Activated CD4-positive, alpha-beta T cell treated with anti-CD3 and anti-CD28 coated beads, Interleukin-10, Interleukin-2, amounts not matched to agents 100 ng/mL and 50 ng/mL, durations not matched to agents 16 hours and 8 hours (primary cell): Measurements from ENCODE around the gene RASGEF1C.
A peak's percentile ranks its signal among the peaks of the same experiment; 100 is the strongest.
"Not testable (repeated sequence)": the region's sequence is repeated elsewhere in the genome, so short reads cannot be mapped to it uniquely, and the experiment has no call there.

Experiments
- DNase-seq: peaks from one replicate; pipeline ENCODE4 v3.0.0-alpha.2; 2020

RASGEF1C gene

DNA sequence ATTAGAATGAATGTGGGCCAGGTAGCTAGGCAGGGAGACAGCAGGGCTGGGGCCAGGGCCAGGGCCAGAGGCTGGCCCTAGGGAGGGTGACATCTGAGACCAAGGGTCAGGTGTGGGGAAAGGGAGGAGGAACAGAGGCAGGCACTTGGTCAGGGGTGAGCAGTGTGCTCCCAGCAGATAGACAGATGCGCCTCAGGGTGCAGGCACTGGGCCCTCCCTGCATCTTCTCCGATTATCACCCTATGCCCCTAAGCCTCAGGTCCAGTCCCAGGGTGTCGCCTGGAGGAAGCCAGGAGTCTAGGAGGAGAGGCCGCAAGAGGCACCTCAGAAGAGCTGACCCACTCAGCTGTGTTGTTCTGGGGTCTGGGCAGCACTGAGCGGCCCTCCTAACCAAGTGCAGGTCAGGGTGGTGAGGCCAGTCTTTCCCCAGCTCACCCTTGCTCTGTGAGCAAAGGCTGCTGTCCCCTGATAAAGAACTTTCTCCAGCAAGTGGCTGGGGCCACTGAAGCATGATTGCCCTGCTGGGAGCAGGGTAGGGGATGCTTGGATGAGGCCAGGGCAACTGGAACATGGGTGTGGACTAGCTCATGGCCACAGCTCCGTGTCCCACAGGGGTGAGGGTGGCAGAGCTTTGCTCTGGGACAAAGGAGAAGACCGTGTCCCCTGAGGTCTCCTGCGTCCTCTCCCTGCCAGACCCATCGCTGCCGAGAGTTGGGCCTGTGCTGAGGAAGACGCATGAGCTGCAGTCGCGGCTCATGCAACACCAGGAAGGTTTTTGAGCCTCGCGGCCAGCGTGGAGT is 2.1 kb upstream of the RASGEF1C start:
- no peak for DNase-seq

DNA sequence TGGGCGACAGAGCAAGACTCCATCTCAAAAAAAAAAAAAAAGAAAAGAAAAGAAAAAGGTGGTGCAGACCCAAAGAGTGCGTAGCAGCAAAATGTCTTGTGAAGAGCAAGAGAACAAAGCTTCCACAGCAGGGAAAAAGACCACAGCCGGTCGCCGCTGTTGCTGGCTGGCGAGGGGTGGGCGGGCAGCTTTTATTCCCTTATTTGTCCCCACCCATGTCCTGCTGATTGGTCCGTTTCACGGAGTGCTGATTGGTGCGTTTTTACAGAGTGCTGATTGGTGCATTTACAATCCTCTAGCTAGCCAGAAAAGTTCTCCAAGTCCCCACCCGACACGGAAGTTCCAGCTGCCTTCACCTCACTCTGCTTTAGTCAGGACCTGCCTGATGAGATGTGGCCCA is 1.1 kb upstream of the RASGEF1C start:
- not testable (repeated sequence) for DNase-seq

DNA sequence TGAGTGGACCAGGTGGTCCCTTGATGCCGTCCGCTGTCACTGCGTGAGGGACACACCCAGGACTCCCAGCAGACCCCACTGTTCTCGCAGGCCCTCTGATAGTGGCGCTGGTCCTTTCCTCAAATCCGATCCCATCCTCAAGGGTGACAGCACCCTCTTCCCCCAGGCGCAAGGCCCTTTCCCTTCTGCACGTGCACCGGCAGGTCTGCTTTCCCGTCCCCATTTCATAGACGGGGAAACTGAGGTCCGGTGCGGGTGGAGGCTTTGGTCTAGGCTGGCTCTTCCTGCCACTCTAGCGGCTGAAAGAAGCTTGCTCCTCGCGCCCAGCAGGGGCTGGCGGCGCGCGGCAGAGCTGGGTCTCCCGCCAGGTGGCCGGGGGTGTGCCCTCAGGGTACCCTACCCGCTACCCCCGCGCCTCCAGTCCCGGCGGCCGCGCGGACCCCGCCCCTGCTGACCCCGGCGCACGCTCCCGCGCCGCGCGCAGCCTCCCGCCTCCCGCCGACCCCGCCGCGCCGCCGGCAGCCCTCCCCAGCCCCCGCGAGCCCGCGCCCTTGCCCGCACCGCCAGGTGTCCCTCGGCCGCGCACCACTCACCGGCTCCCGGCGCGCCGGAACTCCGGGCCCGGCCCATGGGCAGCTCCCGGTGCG is 453 bp downstream of the RASGEF1C start:
- peak; percentile 7 for DNase-seq

DNA sequence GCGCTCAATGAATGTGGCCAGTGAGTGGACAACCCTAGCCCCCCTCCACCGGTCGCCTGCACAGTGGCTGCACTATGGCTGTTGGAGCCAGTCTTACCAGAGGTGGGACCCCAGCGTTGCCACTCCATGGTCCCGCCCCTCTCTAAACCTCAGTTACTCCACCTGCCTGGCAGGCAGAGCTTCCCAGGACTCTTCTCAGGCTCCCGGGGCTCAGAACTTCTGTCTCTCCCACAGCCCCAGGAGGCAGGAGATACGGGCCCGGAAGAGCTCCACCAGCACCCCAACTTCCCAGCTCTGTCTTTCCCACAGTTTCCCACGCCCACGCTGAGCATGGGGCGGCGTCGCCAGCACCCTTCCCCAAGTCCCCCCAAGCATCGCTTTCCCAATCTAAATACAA is 975 bp downstream of the RASGEF1C start:
- DNase-seq, result no peak

DNA sequence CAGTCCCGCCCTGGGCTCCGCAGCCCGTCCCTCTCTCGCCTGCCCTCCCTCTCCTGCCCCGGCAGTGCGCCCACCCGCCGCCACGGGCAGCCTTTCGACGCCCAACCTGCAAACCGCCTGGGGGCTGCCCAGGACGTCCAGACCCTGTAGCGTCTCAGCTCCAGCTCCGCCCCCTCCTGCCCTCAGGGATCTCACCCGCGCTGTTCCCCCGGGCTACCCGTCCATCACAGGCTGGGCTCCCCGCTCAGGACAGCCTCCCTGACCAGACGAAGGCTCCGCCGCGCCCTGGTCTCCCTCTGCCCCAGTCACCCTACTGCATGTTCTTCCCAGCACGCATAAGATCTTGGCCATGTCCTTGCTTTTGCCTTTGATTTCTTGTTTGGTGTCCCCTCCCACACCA is 1.4 kb downstream of the RASGEF1C start:
- DNase-seq, result no peak

DNA sequence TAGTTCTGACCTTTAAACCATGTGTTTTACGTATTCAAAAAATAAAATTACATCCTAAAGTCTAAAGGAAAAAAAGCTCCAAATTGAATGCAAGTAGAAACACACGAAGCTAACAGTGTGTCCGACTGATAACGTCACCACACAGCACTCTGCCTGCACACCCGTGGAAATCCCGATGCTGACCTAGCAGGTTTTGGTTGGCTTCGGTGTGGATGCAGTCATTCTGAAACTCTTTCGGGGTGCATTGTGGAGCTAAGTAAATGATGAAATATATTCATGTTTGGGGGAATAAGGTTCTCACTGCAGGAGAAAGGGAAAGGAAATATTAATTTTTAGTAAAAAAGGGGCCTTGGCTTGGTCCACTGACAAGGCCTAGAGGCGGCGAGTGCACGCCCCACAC is 2.0 kb downstream of the RASGEF1C start:
- peak; percentile 38 for DNase-seq

DNA sequence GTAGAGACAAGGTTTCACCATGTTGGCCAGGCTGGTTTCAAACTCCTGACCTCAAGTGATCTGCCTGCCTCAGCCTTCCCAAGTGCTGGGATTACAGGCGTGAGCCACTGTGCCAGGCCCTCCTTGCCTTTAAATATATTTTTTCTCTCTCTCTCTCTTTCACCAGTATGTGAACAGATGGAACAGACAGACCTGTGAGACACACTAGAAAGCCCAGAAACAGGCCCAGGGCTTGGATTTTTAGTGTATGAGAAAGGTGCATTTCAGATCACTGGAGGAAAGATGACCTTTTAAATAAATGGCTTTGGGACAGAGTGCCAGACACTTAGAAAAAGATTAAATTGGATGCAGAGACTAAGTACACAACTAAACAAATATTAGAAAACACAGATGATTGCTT is 3.1 kb downstream of the RASGEF1C start:
- no peak for DNase-seq

DNA sequence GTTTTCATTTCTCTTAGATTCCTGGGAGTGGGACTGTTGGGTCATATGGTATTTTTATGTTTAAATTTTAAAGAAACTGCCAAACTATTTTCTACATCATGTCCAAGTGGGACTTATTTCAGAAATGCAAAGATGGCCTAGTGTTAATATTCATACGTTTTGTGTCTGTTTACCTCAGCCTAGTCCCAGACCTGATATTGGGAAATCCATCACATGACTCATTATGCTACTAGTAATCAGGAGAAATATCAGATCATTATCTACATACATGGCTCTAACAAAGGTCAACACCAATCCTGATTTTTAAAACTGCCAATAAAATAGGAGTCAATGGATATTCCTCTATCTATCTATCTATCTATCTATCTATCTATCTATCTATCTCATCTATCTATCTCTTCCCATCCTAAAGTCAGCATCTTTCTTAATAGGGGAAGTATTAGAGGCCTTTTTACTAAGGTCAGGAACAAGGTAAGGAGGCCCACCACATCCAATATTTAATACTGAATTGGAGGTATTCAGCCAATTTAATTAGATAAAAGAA is 4.7 kb downstream of the RASGEF1C start:
- DNase-seq, result no peak

DNA sequence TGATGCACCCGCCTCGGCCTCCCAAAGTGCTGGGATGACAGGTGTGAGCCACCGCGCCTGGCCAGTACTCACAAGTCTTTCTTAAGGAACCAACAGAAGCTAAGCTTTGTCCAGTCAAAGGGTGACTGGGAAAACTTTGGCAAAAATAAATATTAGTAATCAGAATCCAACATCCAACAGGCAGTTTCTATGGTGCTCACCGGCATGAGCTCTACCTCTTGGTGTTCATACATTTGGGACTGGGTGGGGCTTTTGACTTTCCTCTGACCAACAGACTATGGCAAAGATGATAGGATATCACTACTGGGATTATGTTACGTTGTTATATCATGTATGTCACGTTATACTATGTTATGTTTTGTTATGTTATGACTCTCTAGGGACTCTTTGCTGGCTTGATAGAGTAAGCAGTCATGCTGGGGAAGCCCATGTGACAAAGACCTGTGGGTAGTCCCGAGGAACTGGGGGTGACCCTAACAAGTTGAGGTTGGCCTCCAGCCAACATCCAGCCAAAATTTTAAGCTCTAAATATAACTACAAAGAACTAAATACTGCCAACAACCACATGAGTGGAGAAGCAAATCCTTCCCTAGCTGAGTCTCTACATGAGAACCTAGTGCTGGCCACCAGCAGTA is 6.0 kb downstream of the RASGEF1C start:
- DNase-seq, result no peak

DNA sequence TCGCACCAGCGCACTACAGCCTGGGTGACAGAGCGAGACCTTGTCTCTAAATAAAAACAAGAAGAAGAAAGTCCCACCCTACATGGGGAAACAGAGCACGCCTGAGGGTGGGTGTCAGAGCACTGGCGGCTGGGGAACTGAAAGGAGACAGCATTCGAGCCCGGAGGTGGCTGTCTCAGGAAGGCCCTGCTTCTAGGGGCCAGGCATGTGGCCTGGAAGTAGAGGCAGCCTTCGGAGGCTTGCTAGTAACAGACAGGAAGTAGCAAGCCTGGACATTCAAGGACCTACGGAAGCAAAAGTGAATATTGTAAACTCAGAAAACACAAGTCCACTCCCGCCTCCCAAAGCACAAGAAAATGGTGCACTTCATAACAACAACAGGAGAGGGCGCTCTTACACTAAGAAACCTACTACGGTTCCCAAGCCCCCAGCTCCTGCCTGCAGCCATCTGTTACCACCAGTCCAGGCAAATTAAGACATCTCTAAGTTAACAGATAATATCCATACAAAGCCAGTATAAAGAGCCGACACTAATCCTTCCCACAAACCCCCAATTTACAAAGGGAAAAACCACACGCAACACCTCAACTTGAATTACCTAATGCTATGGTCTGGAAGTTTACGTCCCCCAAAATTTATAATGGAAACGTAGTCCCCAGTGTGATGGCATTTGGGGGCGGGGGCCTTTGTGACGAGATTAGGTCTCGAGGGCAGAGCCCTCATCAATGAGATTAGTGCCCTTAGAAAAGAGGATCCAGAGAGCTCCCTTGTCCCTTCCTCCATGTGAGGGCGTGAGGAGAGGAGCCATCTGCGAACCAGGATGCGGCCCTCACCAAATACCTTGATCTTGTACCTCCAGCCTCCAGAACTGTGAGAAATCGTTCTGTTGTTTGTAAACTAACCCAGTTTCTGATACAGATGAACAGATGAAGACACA is 7.7 kb downstream of the RASGEF1C start:
- DNase-seq, result no peak

DNA sequence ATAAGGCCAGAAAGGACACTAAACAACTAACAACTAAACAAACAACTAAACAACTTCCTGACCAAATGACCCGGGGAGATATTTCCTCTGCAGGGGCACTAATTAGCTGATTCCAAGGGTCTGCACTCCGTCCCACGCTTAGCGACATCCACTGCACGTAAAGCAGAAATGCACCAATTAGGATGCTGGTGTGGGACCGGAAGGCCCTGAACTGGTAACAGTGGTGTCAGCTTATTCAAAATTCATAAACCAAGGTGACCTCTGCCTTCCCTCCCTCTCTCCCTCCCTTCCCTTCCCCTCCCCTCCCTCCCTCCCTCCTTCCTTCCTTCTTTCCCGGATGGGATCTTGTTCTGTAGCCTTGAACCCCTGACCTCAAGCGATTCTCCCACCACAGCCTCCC is 9.6 kb downstream of the RASGEF1C start:
- no peak for DNase-seq

DNA sequence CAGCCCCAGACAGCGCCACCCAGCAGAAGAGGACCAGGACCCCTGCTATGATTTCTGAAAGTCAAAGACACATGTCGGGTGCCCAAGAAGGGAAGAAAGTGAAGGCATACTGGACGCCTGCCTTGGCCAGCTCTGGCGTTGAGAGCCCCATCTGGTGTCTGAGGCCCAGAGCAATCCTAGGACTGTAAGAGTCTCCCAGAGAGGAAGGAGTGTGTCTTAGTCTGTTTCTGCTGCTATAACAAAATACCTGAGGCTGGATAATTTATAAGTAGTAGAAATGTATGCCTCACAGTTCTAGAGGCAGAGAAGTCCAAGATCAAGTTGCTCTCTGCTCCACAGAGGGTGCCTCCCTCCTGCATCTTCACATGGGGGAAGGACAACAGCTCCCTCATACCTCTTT is 10.8 kb downstream of the RASGEF1C start:
- no peak for DNase-seq

DNA sequence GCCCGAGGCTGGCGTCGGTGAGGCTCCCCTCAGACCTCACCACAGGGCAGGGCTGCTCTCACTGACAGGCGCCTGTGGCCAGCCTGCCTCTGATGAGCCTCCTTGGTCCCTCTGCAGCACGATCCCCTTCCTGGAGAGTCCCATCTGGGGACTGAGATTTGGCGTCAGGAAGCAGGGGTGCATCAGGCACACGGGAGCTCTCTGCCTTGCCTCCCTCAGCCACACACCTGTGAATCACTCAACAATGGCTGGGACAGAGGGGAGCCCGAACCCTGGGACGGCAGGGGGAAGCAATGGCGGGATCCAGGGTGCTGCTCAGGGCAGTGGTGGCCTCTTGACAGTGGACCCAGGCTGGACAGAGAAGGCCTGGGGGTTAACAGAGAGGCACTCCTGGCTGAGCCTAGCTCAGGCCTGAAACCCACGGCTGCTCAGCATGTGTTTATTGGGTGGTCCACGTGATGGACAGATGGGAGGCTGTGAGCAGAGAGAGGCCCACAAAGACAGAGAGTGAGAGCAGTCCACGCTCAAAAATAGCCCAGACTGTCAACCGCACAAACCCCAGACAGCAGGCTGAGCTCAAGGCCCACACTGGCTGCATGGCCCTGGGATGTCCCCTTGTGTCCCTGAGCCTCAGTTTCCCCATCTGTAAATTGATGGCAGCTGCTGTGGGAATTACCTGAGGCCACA is 11.9 kb downstream of the RASGEF1C start:
- DNase-seq, result no peak

DNA sequence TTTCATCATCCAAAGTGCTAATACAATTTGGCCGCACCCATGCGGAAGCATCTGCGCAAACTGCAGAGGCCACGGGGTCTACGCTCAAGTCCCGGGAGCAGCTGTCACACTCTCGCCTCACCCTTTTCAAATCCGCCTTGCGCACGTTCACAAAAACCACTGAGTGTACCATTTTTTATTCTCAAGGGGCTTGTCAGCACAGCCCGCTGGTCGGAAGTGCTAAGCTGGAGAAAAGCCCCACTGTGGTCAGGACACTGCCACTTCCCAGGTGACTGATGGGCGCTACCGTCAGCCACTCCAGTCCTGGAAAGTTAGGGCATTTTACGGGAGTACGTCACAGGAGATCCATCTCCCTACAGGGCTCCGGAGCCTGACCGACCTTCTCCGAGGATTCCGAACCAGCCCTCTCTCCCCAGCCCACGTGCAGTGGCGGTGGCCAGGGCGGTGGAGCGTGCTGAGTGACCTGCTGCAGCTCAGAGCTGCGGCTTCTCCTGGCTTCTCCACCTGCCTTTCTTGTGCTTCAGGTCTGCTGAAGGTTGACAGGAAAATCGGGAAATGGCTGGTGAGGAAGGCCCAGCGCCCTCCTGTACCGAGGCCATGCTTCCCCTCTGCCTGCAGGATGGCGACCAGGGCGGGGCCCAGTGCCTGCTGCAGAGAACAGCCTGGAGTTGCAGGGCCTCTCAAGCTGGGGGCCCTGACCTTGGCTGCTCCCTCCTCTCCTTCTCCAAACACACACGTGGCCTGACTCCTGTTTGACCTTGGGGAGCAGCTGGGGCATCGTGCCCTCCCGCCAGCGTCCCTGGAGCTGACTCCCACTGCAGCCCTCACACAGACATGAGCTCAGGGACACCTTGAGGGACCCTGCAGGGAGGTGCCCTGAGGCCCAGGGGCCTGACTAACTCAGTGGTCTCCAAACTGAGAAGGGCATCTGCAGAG is 14.3 kb downstream of the RASGEF1C start:
- DNase-seq, result no peak

DNA sequence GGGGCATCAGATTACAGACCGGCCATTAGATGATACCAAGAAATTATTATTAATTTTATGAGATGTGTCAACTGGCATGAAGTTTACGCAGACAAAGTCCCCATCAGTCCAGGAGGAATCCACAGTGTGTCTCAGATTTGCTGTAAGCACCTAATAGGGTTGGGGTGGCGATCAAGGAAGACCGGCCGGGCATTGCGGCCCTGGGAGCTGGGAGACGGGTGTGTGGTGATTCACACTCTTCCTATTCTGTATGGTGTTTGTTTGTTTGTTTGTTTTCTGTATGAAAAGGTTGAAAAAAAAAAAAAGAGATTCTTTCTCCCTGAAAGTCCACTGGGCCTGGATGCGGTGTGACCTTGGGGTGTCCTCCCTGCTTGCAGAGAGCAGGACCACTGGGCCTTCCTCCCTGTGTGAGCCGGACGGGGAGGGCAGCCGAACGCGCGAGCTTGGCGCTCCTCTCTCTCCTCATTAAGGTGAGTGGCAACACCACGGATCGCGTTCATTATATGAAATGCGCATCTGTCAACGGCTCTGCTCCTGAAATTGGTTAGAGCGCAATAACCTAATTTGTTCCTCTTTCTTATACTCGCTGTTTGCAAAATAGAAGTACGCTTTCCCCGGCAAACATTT is 15.1 kb downstream of the RASGEF1C start:
- DNase-seq, result no peak

DNA sequence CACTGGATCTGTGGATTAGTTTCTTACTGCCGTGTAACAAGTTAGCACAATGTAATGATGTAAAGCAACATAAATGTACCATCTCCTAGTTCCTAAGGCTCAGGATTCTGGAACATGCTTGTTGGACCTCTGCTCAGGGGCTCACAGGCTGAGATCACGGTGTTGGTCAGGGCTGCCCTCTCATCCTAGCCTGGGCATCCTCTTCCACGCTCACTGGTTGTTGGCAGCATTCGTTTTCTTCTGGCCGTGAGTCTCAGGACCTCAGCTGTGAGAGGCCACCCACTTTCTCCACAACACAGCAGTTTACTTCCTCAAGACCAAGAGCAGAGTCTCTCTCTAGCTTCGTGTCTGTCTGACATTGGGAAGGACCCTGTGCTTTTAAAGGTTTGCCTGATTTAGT is 17.3 kb downstream of the RASGEF1C start:
- DNase-seq, result no peak

DNA sequence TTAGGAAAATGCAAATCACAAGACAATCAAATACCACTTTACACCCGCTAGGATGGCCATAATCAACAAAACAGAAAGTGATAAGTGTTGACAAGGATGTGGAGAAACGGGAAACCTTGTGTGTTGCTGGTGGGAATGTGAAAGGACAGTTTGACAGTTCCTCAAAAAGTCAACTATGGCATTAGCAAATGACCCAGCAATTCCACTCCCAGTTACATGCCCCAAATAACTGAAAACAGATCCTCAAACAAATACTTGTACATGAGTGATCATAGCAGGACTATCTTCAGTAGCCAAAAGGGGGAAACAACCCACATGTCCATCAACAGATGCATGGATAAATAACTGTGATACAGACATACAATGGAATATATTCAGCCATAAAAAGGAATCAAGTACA is 21.2 kb downstream of the RASGEF1C start:
- DNase-seq, result no peak

DNA sequence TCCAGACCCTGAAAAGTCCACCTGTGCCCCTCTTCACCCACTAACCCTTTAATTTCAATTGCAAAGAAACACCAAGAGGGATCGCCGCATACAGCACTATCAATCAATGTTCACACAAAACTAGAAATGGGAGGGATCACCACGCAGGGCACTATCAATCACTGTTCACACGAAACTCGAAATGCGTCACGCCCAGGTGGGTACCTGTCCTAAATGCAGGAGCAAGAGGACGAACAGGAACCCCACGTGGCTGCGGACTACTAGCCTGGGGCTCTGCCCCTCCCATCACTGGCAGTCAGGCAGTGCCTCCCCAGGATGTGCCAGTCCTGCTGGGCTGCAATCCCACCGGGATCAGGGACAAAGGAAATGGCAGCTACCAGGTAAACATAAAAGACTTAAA is 28.2 kb downstream of the RASGEF1C start:
- DNase-seq, result no peak

DNA sequence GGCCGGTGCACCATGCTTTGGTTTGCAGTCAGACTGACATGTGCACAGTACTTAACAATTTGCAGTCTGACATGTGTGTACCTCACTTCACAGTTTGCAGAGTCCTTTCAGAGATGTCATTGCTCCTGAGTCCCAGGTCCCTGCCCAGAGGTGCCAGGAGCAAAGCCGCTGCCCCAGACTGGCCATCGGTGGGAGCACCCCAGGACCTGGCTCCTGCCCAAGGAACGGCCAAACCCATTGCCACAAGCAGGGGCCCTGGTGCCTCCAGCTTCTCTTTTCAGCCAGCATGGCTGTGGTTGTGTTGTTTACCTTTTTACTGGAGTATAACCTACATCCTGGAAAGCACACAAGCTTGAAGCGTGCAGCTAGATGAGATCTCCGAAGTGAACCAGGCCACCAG is 28.6 kb downstream of the RASGEF1C start:
- no peak for DNase-seq
